ENCODE measurements around the gene ADAM21.
"Not testable (repeated sequence)": the region's sequence is repeated elsewhere in the genome, so short reads cannot be mapped to it uniquely, and the experiment has no call there.

Gene ADAM21

DNA sequence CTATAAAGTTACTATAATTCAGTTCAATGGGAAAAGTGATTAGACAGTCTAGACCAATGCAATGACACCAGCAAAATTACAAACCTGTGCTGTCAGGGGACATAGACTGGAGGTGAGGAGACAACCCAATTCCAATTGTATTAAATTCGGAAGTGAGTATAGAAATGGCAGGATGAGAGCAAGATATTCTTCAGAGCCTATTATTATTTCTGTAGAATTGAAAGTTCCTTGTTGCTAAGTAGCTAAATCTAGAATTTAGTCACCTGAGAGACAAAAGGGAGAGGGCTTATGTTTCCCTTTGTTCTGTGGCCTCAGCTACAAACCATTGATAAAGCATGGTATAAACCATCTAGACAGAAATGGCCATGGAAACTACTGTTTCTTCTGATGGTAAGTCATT, at the start of gene ADAM21:
Gene ADAM21 (plus strand): TSS at position 301 of the 400 bp plus-strand sequence. CDS start 5,326 bp downstream, outside the sequence.
- DNase-seq: no peak

DNA sequence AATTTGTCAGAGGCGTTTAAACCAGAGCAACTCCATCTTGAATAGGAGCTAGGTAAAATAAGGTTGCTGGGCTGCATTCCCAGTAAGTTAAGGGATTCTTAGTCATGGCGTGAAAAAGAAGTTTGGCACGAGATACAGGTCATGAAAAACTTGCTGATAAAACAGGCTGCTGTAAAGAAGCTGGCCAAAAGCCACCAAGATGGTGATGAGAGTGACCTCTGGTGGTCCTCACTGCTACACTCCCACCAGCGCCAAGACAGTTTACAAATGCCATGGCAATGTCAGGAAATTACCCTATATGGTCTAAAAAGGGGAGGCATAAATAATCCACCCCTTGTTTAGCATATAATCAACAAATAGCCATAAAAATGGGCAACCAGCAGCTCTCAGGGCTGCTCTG, 48.6 kb upstream of the ADAM21 start:
- DNase-seq: not testable (repeated sequence)

DNA sequence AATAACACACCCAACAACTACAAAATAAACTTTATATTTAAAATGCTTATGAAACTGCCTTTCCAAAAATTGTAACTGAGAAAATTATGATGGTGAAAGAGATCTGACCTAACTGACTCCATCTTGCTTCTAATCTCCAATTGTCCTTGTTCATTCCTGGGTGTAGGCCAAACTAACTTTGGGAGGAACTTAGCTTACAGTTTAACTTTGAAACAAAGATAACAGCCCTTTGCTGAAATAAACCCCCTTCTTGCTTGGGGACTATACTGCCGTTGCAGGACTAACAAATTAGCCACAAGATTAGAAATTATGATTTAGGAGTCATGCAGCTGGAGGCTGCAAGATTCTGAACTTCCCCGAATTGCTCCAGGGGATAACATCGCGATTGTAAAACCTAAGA, 45.8 kb upstream of the ADAM21 start:
- DNase-seq: not testable (repeated sequence)

DNA sequence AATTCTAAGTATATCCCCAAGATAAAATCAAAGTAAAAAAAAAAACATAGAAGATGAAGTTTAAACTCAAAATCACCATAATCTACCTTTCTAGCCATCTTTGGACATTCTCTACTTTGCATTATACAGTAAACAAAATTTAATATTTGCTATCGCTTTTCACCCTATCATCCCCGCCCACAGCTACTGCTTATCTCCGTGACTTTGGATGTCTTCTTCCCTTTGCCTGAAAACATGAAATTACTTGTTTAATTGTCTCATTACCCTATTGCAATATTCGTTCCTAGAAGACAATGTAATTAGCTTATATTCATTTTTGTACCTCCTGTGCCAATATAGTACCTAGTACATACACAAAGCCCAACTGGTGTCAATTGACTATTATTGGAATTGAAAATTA, 44.4 kb upstream of the ADAM21 start:
- DNase-seq: no peak

DNA sequence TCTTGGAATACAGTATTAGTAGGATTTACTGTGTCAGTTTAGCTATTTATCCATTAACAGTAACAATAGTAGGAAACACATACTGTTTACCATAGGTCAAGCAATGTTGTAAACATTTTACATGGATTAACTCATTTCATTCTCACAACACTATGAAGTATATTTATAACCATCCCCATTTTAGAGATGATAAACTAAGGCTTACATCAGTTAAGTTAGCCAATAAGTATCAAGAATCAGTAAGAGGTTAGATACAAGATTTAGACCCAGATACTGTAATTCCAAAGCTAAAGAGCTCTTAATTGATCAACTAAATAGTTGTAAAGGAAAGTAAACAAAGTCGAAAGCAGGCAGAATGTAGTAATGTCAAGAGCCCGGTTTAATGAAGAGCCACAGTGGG, 36.2 kb upstream of the ADAM21 start:
- no peak for DNase-seq

DNA sequence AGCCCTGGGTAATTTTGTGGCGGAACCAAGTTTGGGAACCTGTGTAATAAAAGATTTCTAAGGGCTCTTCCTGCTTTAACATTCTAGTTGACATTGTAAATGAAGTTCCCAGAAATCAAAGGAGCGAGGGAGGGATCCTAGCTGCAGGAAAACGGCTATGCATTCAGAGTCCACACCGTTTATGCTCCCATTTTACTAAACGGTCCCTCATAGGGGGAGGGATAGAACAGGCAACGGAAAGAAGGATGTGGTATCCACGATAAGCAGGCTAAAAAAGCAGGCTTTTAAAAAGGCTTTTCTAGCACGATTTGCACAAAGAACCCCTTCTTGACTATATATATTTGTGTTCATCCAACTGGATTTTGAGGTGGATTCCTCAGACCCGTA, 35.6 kb upstream of the ADAM21 start:
- DNase-seq: no peak

DNA sequence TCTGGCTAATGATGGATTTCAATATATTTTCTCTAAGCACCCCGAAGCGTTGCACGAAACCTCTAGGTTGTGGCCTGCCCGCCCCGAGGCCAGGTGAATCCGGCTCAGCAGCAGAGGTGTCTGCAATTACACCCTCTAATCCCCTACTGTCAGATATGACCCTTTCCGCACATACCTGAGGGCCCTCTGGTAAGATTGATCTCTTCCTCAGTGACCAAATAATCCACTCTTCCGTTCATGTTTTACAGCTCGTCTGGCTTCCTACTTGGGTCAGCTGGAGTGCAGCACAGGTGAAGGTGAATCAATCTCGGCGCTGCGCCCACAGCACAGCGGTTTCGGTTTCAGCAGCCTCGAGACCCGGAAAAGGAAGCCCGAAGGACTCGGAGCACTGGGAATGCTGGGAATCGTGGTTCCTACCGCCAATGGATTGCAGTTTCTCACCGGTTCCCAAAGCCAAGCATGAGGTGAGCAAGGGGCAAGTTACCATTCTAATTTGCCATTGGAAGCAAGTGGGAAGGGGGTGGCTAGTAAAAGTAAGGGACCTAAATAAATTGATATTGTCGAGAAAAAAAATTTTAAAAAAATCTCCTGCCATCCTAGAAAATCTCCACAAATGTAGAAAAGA, 35.1 kb upstream of the ADAM21 start, which contains the start of gene SYNJ2BP:
Gene SYNJ2BP (minus strand): TSS at position 366 of the 625 bp plus-strand sequence. CDS start 127 bp downstream, at position 239.
- peak; percentile 68 for DNase-seq

DNA sequence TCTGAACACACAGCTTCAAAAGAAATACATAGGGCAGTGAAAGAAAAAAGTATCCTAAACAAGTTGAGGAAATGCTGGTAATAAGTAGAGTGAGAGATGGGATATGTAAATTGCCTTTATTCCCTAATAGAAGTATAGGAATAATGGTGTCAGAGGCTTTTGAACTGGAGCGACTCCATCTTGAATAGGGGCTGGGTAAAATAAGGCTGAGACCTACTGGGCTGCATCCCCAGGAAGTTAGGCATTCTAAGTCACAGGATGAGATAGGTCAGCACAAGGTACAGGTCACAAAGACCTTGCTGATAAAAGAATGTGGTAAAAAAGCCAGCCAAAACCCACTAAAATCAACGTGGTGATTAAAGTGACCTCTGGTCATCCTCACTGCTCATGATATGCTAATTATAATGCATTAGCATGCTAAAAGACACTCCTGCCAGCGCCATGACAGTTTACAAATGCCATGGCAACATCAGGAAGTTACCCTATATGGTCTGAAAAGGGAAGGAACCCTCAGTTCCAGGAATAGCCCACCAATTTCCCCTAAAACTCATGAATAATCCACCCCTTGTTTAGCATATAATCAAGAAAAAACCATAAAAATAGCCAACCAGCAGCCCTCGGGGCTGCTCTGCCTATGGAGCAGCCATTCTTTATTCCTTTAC, 32.6 kb upstream of the ADAM21 start:
- DNase-seq: not testable (repeated sequence)

DNA sequence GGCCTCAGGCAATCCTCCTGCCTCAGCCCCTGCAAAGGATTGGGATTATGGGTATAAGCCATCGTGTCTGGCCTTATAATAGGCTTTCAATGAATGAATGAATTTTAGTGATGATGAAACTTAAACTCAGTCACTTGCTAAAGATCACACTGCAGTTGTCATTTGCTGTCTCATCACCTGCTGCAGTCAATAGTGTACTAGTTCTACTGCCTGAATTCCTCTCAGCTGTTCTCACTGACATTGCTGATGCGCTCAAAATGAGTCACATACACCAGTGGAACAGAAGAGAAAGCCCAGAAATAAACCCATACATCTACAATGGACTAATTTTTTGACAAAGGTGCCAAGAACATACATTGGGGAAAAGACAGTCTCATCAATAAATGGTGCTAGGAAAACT, 29.4 kb upstream of the ADAM21 start:
- no peak for DNase-seq

DNA sequence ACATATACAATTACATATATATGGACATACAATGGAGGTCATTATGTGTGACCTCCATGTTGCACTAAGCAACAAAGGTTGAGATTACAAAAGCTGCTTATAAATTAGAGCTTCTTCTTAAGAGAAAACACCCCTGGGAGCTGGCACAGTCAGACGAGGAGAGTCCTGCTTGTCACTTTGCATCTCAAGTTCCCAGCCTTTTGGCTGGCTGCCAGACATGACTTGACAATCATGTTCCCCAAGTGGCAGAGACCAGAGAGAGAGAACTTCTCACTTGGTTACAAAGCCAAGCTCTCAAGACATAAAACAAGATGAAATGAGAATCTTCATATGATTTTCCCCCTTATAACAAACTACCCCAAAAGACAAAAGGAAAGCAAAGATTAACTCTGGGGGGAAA, 26.6 kb upstream of the ADAM21 start:
- no peak for DNase-seq

DNA sequence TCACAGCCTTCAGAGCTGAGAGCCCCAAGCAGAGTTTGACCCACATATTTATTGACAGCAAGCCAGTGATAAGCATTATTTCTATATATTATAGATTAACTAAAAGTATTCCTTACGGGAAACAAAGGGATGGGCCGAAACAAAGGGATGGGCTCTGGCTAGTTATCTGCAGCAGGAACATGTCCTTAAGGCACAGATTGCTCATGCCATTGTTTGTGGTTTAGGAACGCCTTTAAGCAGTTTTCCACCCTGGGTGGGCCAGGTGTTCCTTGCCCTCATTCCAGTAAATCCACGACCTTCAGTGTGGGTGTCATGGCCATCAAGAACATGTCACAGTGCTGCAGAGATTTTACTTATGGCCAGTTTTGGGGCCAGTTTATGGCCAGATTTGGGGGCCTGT, 25.4 kb upstream of the ADAM21 start:
- not testable (repeated sequence) for DNase-seq

DNA sequence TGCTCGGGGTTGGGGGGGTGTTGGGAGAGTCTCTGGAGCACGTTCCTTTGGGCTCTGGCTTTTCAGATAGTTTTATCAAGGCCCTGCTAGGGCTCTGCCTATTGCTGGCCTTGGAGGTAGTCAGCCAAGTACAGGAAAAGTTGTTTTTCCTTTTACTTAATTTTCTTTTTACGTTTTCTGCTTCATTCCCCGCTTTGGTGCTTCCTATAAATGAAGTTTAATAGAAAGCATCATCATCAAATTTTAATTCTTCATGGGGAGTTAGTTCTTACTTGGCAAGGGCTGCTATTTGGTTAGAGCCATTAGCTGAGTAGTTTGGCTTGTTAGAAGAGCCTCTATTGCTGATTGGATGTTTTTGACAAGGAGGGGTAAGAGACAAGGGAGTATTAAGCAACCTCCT, 15.1 kb upstream of the ADAM21 start:
- DNase-seq: no peak

DNA sequence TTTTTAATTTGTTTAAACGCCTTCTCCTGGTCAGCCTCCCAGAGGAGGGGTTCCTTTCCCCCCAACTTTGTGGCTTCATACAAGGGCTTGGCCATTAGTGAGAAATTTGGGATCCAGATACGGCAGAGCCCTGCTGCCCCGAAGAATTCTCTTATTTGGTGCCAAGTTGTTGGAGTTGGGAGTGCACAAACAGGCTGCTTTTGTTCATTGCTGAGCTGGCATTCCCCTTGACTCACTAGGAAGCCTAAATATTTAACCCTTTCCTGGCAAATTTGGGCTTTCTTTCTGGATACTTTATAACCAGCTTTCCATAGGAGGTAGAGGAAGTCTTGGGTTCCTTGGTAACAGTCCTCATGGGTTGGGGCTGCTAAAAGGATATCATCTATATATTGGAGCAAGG, 10.3 kb upstream of the ADAM21 start:
- DNase-seq: no peak

DNA sequence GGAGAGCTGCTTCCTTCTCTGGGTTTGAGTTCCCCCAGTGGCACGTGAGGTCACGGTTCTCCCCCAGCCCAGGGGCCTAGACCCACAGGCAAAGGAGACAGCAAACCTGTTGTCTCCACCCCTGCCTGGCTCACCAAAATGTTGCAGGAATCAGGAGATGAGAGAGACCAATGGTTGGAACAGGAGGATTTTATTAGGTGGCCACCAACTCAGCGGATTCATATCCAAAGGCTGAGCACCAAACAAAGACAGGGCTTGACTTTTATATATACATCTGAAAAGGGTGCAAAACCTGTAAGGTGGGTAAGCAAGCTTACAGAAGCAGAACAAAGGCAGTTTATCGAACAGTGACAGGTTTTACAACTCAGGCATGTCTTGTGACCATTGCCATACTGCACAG, 9.2 kb upstream of the ADAM21 start:
- no peak for DNase-seq

DNA sequence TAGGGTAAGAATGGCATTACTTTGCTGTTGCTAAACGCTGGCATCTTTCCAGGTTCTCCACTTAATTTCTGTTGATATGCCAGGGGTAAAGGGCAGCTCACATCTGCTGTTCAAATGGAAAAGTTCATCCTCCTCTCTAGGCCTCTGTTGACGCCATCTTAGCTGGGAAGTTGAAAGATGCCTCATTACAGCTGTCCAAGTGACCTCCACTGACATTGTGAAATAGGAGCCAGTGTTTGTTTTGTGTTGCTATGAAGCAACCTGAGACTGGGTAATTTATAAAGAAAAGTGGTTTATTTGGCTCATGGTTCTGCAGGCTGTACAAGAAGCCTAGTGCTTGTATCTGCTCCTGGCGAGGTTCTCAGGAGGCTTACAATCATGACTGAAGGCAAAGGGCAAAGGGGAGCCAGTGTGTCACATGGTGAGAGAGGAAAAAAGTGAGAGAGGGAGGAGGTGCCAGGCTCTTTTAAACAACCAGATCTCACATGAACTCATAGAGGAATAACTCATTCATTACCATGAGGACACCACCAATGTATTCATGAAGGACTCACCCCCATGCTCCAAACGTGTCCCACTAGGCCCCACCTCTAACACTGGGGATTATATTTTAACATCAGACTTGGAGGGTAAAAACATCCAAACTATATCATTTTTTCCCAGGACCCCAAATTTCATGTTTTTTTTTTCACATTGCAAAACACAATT, 3.2 kb upstream of the ADAM21 start:
- DNase-seq: no peak

DNA sequence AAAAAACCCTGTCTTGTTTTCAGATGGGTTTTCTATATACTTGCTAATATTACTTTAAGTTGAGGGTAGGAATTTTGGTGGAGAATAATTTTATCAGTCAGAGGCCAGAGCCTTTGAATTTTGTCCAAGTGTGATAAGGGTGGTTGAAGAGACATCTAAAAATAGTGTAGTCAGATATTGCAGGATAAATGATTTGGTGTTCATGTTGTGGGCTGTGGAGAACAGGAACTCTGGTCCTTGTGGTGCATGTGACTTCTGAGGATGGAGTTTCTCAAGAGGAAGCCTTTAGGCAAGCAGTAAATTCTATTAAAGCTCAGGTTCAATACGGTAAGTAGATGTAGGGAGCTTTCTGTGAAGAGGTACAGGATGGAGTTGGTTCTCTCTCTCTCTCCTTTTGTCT, 2.8 kb downstream of the ADAM21 start:
- DNase-seq: no peak

DNA sequence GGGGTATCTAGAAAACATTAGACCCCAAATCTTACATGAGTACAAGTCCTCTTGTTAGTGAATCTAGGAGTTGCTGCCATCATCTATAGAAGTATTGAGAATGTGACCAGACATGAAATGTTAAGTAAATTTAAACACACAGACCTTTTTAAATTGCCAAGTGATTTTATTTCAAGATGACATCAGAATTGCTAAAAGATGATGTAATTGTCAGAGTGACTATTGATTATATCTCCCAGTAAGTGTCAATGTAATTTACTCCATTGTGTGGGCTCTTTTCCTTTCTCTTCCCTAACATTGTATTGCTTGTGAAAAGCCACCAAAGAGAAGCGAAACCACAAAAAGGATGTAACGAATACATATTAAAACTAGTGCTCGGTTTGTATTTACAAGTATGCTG, 16.8 kb downstream of the ADAM21 start:
- no peak for DNase-seq

DNA sequence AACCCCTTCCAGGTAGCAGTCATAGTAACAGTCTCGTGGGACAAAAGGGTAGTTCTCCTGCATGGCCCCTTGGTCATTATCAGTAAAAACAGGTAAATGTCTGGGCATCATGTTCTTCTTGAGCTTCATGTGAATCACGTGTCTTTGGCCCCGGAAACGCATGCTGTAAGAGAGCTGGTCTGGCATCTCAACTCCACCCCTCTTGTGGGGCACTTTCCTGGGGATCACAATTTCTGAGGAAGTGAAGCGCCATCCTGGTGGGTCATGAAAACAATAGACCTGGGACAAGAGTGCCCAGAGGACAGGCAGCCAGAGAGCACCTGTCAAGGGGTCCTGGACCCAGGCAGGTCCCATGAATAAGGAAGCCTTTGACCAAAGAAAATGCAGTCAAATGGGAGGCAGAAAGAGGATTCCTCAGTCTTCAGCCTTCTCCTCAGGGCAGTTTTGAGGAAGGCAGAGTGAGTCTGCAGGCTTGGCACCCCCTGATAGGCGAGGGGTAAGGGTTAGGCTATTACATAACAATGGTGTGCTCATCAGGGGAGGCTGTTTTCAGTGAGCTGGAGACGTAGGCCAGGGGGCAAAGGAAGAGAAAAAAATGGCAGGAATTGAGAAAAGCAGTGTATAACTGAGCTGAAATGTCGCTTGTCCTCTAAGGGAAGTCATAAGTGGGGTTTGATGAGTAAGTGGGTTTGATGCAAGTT, 19.0 kb downstream of the ADAM21 start:
- DNase-seq: not testable (repeated sequence)

DNA sequence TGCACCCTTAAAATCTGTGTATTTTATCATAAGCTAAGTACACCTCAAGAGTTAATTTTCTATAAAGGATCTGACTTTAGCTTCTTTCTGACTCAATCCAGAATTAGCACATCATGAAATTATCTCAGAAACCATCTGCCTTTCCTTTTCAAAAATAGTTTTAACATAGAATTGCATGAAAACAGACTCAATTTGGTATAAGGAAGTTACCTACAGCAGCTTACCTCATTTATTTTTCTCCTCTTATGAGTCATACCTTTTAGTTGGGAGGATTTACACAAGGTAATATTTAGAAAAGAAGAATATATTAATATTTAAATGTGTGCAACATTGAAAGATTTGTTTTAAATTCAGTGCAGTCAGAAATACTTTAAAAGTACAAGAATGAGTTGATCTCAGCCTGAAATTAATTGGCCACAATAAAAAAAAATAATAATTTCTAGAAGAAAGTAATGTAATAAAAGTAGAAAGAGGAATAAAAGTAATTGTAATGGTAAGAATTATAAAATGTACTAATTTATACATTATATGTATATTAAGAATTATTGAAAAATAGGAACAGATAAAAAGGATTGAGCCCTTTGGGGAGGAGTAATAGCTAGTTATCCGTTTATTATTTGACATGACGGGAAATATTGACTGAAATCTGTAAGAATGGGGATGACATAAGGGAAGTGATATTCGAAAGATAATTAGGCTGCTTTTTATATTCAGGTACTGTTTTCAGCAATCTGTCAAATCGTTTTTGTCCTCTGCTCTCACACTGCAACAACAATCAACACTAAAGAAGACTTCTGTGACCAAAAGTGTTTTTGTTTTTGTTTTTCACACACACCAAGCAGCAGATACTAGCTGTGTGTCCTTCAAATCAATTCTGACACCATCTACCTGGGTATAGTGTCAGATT, 20.5 kb downstream of the ADAM21 start:
- DNase-seq: no peak

DNA sequence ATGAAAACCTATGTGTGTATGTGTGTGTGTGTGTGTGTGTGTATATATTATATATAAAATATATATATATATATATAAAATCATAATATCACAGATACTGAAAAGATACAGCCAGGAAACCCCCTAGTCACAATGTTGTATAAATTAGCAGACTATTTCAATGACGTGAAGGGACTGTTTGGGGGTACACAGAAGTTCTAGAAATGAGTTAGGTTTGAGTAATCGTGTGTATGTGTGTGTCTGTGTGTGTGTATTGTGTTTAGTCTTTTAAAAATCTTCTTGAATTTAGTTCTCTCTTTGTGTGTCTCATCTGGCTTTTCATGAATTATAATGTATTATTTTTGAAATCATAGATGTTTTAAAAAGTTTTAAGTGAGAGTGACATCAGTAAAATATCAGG, 21.9 kb downstream of the ADAM21 start:
- no peak for DNase-seq

DNA sequence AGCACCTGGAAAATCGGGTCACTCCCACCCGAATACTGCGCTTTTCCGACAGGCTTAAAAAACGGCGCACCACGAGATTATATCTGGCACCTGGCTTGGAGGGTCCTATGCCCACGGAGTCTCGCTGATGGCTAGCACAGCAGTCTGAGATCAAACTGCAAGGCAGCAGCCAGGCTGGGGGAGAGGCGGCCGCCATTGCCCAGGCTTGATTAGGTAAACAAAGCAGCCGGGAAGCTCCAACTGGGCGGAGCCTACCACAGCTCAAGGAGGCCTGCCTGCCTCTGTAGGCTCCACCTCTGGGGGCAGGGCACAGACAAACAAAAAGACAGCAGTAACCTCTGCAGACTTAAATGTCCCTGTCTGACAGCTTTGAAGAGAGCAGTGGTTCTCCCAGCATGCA, 23.5 kb downstream of the ADAM21 start:
- not testable (repeated sequence) for DNase-seq

DNA sequence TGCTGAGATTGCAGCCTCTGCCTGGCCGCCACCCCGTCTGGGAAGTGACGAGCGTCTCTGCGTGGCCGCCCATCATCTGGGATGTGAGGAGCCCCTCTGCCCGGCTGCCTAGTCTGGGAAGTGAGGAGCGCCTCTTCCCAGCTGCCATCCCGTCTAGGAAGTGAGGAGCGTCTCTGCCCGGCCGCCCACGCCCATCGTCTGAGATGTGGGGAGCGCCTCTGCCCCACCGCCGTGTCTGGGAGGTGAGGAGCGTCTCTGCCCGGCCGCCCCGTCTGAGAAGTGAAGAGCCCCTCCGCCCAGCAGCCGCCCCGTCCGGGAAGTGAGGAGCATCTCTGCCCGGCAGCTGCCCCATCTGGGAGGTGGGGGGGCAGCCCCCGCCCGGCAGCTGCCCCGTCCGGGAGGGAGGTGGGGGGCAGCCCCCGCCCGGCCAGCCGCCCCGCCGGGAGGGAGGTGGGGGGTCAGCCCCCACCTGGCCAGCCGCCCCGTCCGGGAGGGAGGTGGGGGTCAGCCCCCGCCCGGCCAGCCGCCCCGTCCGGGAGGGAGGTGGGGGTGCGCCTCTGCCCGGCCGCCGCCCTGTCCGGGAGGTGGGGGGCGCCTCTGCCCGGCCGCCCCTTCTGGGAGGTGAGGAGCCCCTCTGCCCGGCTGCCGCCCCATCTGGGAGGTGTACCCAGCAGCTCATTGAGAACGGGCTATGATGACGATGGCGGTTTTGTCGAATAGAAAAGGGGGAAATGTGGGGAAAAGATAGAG, 25.6 kb downstream of the ADAM21 start:
- not testable (repeated sequence) for DNase-seq
